NT2/D1 (cell line): Measurements from ENCODE around the gene TMEM243.

Experiments used
- SUZ12 ChIP-seq: IDR thresholded peaks from 2 replicates; pipeline ENCODE4 v1.6.1; 2011; ENCODE audit not compliant: insufficient read length, insufficient read depth; ENCODE audit errors: extremely low read depth
- YY1 ChIP-seq: IDR thresholded peaks from 2 replicates; pipeline ENCODE4 v1.6.1; 2011; ENCODE audit not compliant: insufficient read length, insufficient read depth
- ZNF274 ChIP-seq: IDR thresholded peaks from 2 replicates; pipeline ENCODE4 v1.6.1; 2011; ENCODE audit warnings: mild to moderate bottlenecking, low read depth, low read length

GRCh38 chr7:87213252-87213651 lies 6.3 kb downstream of the TMEM243 start:
- TF ChIP-seq YY1: no peak
- TF ChIP-seq SUZ12: no peak
- no peak for TF ChIP-seq ZNF274
